ENCODE measurements around the gene RDH8. TPM values are rescaled to one million over a fixed set of nuclear protein-coding genes. Genes with fewer than 3 reads are reported as not detected.

Gene RDH8
- polyA plus RNA-seq, 1 of the 3 experiments (the other 2 are of a cell fraction), result not detected

DNA sequence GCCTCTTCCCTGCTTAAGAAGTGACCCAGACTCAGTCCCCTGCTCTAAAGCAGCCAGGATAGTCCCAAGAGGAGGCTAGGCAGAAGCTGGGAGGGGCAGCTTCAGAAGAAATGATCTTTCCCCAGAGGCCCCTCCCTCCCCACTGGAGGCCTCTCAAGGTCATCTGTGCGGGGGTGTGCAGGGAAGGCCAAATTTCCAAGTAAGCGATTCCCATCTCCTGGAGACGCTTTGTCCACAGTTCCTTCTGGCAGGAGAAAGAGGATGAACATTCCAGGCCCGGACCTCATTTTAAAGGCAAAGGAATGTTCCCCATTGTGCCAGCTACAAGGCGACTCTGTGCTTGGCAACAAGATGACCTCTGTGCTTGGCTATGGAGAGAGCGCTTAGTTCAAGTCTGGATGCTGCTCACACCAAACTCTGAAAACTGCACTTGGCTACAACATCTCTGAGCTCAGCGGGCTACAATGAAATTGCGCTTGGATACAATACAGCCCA lies 26.4 kb upstream of the RDH8 start:
- DNase-seq, result no peak
- ChIA-PET CTCF (interaction anchor here (1.0 to 4.1 kb wide), 2 partner anchors 13 to 41 kb away, joined by 3 to 32 read pairs; no protein-coding TSS in a partner anchor), POLR2A (no interaction called here)
- H4K20me1 ChIP-seq (ENCODE audit: insufficient read depth), result no peaks in the 10 kb centered on the region
- H3K27me3 ChIP-seq (ENCODE audit: insufficient read depth), result peaks cover 37% of the 10 kb centered on the region
- H3F3A ChIP-seq (replicated peaks; ENCODE audit: insufficient read depth), result no peaks in the 10 kb centered on the region
- H2AFZ ChIP-seq (ENCODE audit: low read depth), result no peak overlapping the region
- no peak for TF ChIP-seq MXI1 (IDR thresholded peaks at IDR 0.05; ENCODE audit: low read depth, low read length)
- no peak for TF ChIP-seq EP300 (IDR thresholded peaks at IDR 0.05; ENCODE audit: borderline replicate concordance in 1 of 2, low read depth in 1 of 2, low read length in 1 of 2)
- no peak for TF ChIP-seq RCOR1 (IDR thresholded peaks at IDR 0.05; ENCODE audit: low read length)
- TF ChIP-seq, protein P1, sequence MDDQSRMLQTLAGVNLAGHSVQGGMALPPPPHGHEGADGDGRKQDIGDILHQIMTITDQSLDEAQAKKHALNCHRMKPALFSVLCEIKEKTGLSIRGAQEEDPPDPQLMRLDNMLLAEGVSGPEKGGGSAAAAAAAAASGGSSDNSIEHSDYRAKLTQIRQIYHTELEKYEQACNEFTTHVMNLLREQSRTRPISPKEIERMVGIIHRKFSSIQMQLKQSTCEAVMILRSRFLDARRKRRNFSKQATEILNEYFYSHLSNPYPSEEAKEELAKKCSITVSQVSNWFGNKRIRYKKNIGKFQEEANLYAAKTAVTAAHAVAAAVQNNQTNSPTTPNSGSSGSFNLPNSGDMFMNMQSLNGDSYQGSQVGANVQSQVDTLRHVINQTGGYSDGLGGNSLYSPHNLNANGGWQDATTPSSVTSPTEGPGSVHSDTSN (IDR thresholded peaks at IDR 0.05), result no peak
- TF ChIP-seq NRF1 (IDR thresholded peaks at IDR 0.05; ENCODE audit: low read depth, low read length), result no peak
- no peak for TF ChIP-seq RFX5 (IDR thresholded peaks at IDR 0.05; ENCODE audit: low read length)
- TF ChIP-seq, protein P2, sequence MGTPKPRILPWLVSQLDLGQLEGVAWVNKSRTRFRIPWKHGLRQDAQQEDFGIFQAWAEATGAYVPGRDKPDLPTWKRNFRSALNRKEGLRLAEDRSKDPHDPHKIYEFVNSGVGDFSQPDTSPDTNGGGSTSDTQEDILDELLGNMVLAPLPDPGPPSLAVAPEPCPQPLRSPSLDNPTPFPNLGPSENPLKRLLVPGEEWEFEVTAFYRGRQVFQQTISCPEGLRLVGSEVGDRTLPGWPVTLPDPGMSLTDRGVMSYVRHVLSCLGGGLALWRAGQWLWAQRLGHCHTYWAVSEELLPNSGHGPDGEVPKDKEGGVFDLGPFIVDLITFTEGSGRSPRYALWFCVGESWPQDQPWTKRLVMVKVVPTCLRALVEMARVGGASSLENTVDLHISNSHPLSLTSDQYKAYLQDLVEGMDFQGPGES (IDR thresholded peaks at IDR 0.05; ENCODE audit: low read depth, low read length), result no peak
- TF ChIP-seq FOXJ3 (CRISPR knock-in tag; IDR thresholded peaks at IDR 0.05), result no peak
- TF ChIP-seq, protein P3, sequence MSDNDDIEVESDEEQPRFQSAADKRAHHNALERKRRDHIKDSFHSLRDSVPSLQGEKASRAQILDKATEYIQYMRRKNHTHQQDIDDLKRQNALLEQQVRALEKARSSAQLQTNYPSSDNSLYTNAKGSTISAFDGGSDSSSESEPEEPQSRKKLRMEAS (IDR thresholded peaks at IDR 0.05; ENCODE audit: low read depth), result no peak
- TF ChIP-seq POLR2AphosphoS5 (IDR thresholded peaks at IDR 0.05; ENCODE audit: low read depth, low read length), result no peak
- TF ChIP-seq TAF1 (IDR thresholded peaks at IDR 0.05; ENCODE audit: borderline replicate concordance, low read depth, low read length), result no peak
- no peak for TF ChIP-seq SMC3 (IDR thresholded peaks at IDR 0.05; ENCODE audit: low read depth, low read length)
- TF ChIP-seq, protein P4, sequence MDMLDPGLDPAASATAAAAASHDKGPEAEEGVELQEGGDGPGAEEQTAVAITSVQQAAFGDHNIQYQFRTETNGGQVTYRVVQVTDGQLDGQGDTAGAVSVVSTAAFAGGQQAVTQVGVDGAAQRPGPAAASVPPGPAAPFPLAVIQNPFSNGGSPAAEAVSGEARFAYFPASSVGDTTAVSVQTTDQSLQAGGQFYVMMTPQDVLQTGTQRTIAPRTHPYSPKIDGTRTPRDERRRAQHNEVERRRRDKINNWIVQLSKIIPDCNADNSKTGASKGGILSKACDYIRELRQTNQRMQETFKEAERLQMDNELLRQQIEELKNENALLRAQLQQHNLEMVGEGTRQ (IDR thresholded peaks at IDR 0.05; ENCODE audit: borderline replicate concordance, low read depth, low read length), result no peak
- TF ChIP-seq GABPA (IDR thresholded peaks at IDR 0.05; ENCODE audit: low read depth), result no peak
- WGBS (ENCODE audit: low lambda C conversion rate), result 25% methylated on average over 7 of the region's 8 CpGs
- no peak overlapping the region for H3K4me2 ChIP-seq
- H3K36me3 ChIP-seq (replicated peaks in 1 of 2; ENCODE audit: control insufficient read depth in 1 of 2, insufficient read depth in 2 of 2, low read length in 1 of 2), result no peaks in the 10 kb centered on the region
- H3K9me3 ChIP-seq, result no peaks in the 10 kb centered on the region
- no peaks in the 10 kb centered on the region for H3K79me2 ChIP-seq (ENCODE audit: insufficient read depth)
- no peak overlapping the region for H3K9ac ChIP-seq
- no peak overlapping the region for H3K27ac ChIP-seq (ENCODE audit: low read depth in 2 of 2, low read length in 1 of 2)
- no peaks in the 10 kb centered on the region for H3K9me2 ChIP-seq
- no peaks in the 10 kb centered on the region for H3K4me1 ChIP-seq (ENCODE audit: control insufficient read depth in 1 of 2, insufficient read depth in 2 of 2, low read depth in 1 of 2, low read length in 1 of 2)
- H3K4me3 ChIP-seq (ENCODE audit: low read depth in 2 of 2, low read length in 1 of 2), result no peak overlapping the region

DNA sequence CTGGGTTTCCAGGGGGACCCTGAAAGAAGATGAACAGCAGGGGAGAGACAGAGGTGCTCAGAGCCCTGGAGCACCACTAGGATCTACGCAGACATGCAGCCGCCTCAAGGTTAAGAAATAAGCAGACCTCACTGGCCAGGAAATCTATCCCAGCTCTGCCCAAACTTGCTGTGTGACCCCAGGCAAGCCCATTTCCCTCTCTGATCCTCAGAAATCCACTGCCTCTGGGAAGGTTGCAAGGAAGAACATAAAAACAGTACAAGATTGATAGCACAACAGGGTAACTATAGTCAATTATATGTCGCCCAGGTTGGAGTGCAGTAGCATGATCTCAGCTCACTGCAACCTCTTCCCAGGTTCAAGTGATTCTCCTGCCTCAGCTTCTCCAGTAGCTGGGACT lies 23.8 kb upstream of the RDH8 start:
- H3K4me3 ChIP-seq (ENCODE audit: low read depth in 2 of 2, low read length in 1 of 2), result no peak overlapping the region
- no peaks in the 10 kb centered on the region for H3K9me3 ChIP-seq
- H4K20me1 ChIP-seq (ENCODE audit: insufficient read depth), result no peaks in the 10 kb centered on the region
- POLR2A ChIA-PET, result no interaction called here
- 48% methylated on average over 3 of the region's 3 CpGs for WGBS (ENCODE audit: low lambda C conversion rate)
- no peaks in the 10 kb centered on the region for H3K4me1 ChIP-seq (ENCODE audit: control insufficient read depth in 1 of 2, insufficient read depth in 2 of 2, low read depth in 1 of 2, low read length in 1 of 2)
- no peaks in the 10 kb centered on the region for H3F3A ChIP-seq (replicated peaks; ENCODE audit: insufficient read depth)
- H3K4me2 ChIP-seq, result no peak overlapping the region
- H3K9me2 ChIP-seq, result no peaks in the 10 kb centered on the region
- H3K27me3 ChIP-seq (ENCODE audit: insufficient read depth), result peaks cover 27% of the 10 kb centered on the region; the same call in 1 of the 2 replicates
- no peak overlapping the region for H3K9ac ChIP-seq
- DNase-seq, result no peak
- no peaks in the 10 kb centered on the region for H3K79me2 ChIP-seq (ENCODE audit: insufficient read depth)
- no peak overlapping the region for H3K27ac ChIP-seq (ENCODE audit: low read depth in 2 of 2, low read length in 1 of 2)
- no peaks in the 10 kb centered on the region for H3K36me3 ChIP-seq (replicated peaks in 1 of 2; ENCODE audit: control insufficient read depth in 1 of 2, insufficient read depth in 2 of 2, low read length in 1 of 2)
- no peak overlapping the region for H2AFZ ChIP-seq (ENCODE audit: low read depth)
- CTCF ChIA-PET, result interaction anchor here (0.6 to 4.1 kb wide), 3 partner anchors 11 to 59 kb away, joined by 3 to 32 read pairs (median 6); no protein-coding TSS in a partner anchor
- TF ChIP-seq GABPA (IDR thresholded peaks at IDR 0.05; ENCODE audit: low read depth) (no peak), FOXM1 (IDR thresholded peaks at IDR 0.05; ENCODE audit: low read depth) (no peak), MXI1 (IDR thresholded peaks at IDR 0.05; ENCODE audit: low read depth, low read length) (no peak)
- TF ChIP-seq, protein P5, sequence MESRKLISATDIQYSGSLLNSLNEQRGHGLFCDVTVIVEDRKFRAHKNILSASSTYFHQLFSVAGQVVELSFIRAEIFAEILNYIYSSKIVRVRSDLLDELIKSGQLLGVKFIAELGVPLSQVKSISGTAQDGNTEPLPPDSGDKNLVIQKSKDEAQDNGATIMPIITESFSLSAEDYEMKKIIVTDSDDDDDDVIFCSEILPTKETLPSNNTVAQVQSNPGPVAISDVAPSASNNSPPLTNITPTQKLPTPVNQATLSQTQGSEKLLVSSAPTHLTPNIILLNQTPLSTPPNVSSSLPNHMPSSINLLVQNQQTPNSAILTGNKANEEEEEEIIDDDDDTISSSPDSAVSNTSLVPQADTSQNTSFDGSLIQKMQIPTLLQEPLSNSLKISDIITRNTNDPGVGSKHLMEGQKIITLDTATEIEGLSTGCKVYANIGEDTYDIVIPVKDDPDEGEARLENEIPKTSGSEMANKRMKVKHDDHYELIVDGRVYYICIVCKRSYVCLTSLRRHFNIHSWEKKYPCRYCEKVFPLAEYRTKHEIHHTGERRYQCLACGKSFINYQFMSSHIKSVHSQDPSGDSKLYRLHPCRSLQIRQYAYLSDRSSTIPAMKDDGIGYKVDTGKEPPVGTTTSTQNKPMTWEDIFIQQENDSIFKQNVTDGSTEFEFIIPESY (IDR thresholded peaks at IDR 0.05; ENCODE audit: borderline replicate concordance, low read depth), result no peak
- TF ChIP-seq, protein P1 (IDR thresholded peaks at IDR 0.05), result no peak

All from SK-N-SH (cell line).